ENCODE data around the gene PCNX1.

PCNX1 gene

GRCh38 chr14:70886421-70887206 lies 20.6 kb upstream of the PCNX1 start:
- TF ChIP-seq MAX (IDR thresholded peaks at IDR 0.05): no peak
- no peak for TF ChIP-seq CEBPB (IDR thresholded peaks at IDR 0.05)
- no peak for TF ChIP-seq RAD21 (IDR thresholded peaks at IDR 0.05; ENCODE audit: low read depth)
- no peak for TF ChIP-seq USF1 (IDR thresholded peaks at IDR 0.05)
- TF ChIP-seq YY1 (IDR thresholded peaks at IDR 0.05; ENCODE audit: low read depth): no peak
- TF ChIP-seq FOXM1 (IDR thresholded peaks at IDR 0.05; ENCODE audit: borderline replicate concordance, low read depth): no peak
- no peak for TF ChIP-seq CREB1 (IDR thresholded peaks at IDR 0.05; ENCODE audit: low read depth)
- no peak for TF ChIP-seq TAF1 (IDR thresholded peaks at IDR 0.05; ENCODE audit: low read depth)
- no peak for TF ChIP-seq EP300 (IDR thresholded peaks at IDR 0.05; ENCODE audit: borderline replicate concordance)
- no peak for TF ChIP-seq EGR1 (IDR thresholded peaks at IDR 0.05)
- no peak for TF ChIP-seq TEAD4 (IDR thresholded peaks at IDR 0.05)
- TF ChIP-seq, protein P1, sequence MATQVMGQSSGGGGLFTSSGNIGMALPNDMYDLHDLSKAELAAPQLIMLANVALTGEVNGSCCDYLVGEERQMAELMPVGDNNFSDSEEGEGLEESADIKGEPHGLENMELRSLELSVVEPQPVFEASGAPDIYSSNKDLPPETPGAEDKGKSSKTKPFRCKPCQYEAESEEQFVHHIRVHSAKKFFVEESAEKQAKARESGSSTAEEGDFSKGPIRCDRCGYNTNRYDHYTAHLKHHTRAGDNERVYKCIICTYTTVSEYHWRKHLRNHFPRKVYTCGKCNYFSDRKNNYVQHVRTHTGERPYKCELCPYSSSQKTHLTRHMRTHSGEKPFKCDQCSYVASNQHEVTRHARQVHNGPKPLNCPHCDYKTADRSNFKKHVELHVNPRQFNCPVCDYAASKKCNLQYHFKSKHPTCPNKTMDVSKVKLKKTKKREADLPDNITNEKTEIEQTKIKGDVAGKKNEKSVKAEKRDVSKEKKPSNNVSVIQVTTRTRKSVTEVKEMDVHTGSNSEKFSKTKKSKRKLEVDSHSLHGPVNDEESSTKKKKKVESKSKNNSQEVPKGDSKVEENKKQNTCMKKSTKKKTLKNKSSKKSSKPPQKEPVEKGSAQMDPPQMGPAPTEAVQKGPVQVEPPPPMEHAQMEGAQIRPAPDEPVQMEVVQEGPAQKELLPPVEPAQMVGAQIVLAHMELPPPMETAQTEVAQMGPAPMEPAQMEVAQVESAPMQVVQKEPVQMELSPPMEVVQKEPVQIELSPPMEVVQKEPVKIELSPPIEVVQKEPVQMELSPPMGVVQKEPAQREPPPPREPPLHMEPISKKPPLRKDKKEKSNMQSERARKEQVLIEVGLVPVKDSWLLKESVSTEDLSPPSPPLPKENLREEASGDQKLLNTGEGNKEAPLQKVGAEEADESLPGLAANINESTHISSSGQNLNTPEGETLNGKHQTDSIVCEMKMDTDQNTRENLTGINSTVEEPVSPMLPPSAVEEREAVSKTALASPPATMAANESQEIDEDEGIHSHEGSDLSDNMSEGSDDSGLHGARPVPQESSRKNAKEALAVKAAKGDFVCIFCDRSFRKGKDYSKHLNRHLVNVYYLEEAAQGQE (IDR thresholded peaks at IDR 0.05; ENCODE audit: low read depth): no peak

DNA sequence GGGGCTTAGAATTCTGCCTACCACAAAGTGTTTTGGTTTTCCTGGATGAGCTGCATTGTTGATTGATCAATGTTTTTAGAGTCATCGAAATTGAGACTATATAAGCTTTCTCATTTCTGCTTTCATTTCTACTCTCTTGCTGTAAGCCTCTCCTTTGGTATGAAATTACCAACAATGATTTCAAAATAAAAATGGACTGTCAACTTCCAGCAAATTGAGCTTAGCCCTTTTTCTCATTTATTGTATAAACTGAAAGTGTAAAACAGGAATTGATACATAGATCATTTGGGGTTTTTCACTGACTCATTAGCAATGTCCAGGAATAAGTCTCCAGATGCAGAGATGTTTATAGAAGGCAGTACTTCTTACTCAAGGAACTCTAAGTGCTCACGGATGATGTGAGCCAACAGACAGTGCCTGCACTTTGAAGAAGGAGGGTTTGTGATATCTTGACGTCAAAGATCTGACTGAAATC lies 20.0 kb upstream of the PCNX1 start:
- TF ChIP-seq CEBPB (IDR thresholded peaks at IDR 0.05): no peak
- no peak for TF ChIP-seq FOXM1 (IDR thresholded peaks at IDR 0.05; ENCODE audit: borderline replicate concordance, low read depth)
- no peak for TF ChIP-seq YY1 (IDR thresholded peaks at IDR 0.05; ENCODE audit: low read depth)
- TF ChIP-seq TEAD4 (IDR thresholded peaks at IDR 0.05): no peak
- no peak for TF ChIP-seq TCF12 (IDR thresholded peaks at IDR 0.05; ENCODE audit: low read depth)
- no peak for TF ChIP-seq USF1 (IDR thresholded peaks at IDR 0.05)
- no peak for TF ChIP-seq MAX (IDR thresholded peaks at IDR 0.05)
- no peak for TF ChIP-seq EP300 (IDR thresholded peaks at IDR 0.05; ENCODE audit: borderline replicate concordance)
- no peak for TF ChIP-seq RAD21 (IDR thresholded peaks at IDR 0.05; ENCODE audit: low read depth)
- TF ChIP-seq ZBTB7A (IDR thresholded peaks at IDR 0.05; ENCODE audit: low read depth): no peak
- no peak for TF ChIP-seq EGR1 (IDR thresholded peaks at IDR 0.05)
- no peak for TF ChIP-seq TAF1 (IDR thresholded peaks at IDR 0.05; ENCODE audit: low read depth)
- TF ChIP-seq CREB1 (IDR thresholded peaks at IDR 0.05; ENCODE audit: low read depth): no peak

GRCh38 chr14:70887737-70888499 lies 19.3 kb upstream of the PCNX1 start:
- TF ChIP-seq EGR1 (IDR thresholded peaks at IDR 0.05): no peak
- TF ChIP-seq MAX (IDR thresholded peaks at IDR 0.05): no peak
- no peak for TF ChIP-seq ZBTB7A (IDR thresholded peaks at IDR 0.05; ENCODE audit: low read depth)
- TF ChIP-seq CREB1 (IDR thresholded peaks at IDR 0.05; ENCODE audit: low read depth): no peak
- no peak for TF ChIP-seq NFIC (IDR thresholded peaks at IDR 0.05)
- TF ChIP-seq, protein P1 (IDR thresholded peaks at IDR 0.05; ENCODE audit: low read depth): no peak
- no peak for TF ChIP-seq EP300 (IDR thresholded peaks at IDR 0.05; ENCODE audit: borderline replicate concordance)
- no peak for TF ChIP-seq YY1 (IDR thresholded peaks at IDR 0.05; ENCODE audit: low read depth)
- no peak for TF ChIP-seq FOXM1 (IDR thresholded peaks at IDR 0.05; ENCODE audit: borderline replicate concordance, low read depth)
- TF ChIP-seq CEBPB (IDR thresholded peaks at IDR 0.05): no peak
- no peak for TF ChIP-seq TEAD4 (IDR thresholded peaks at IDR 0.05)
- no peak for TF ChIP-seq TAF1 (IDR thresholded peaks at IDR 0.05; ENCODE audit: low read depth)
- no peak for TF ChIP-seq RAD21 (IDR thresholded peaks at IDR 0.05; ENCODE audit: low read depth)
- no peak for TF ChIP-seq USF1 (IDR thresholded peaks at IDR 0.05)
- TF ChIP-seq TCF12 (IDR thresholded peaks at IDR 0.05; ENCODE audit: low read depth): no peak

GRCh38 chr14:70888681-70889175 lies 18.5 kb upstream of the PCNX1 start:
- TF ChIP-seq USF1 (IDR thresholded peaks at IDR 0.05) (no peak), CEBPB (IDR thresholded peaks at IDR 0.05) (no peak), EGR1 (IDR thresholded peaks at IDR 0.05) (no peak), YY1 (IDR thresholded peaks at IDR 0.05; ENCODE audit: low read depth) (no peak), EP300 (IDR thresholded peaks at IDR 0.05; ENCODE audit: borderline replicate concordance) (no peak), TAF1 (IDR thresholded peaks at IDR 0.05; ENCODE audit: low read depth) (no peak), CREB1 (IDR thresholded peaks at IDR 0.05; ENCODE audit: low read depth) (no peak), ZBTB7A (IDR thresholded peaks at IDR 0.05; ENCODE audit: low read depth) (no peak), TCF12 (IDR thresholded peaks at IDR 0.05; ENCODE audit: low read depth) (no peak), RAD21 (IDR thresholded peaks at IDR 0.05; ENCODE audit: low read depth) (no peak), NFIC (IDR thresholded peaks at IDR 0.05) (no peak)
- TF ChIP-seq, protein P1 (IDR thresholded peaks at IDR 0.05; ENCODE audit: low read depth): no peak

Data from Ishikawa (cell line).